Measurements from ENCODE around the gene GLB1L3. TPM values are rescaled to one million over a fixed set of nuclear protein-coding genes. Genes with fewer than 3 reads are reported as not detected.

The GLB1L3 gene
- total RNA-seq, 2 experiments from 2014 or later, result 11.2 to 11.9 TPM

DNA sequence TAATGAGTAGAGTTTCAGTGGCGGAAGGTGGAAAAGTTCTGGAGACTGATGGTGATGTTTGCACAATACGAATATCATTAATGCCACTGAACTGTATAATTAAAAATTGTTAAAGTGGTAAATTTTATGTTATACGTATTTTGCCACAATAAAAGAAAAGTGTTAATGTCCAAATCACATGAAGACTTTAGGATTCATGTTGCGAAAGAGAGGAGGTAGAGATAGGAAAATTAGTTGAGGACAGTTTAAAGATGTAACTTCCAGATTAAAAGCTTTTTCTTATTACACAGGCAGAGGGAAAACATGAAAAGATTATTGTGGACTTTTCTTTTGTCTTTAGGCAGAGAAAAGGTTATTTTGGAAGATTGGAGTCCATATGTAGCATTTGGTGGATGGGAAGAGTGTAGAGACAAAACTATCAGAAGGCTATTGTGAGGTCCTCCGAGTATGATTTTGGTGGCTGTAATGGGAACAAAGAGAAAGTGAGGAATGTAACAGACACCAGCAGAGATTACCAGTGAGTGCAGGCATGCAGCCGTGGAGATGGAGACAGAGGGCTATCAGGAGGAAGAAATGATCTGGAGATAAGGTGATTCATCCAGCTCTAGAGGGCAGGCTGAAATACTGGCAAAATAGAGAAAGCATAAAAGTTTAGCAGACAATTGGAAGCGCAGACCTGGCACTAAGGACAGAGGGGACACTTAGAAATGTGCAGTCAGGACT, 39.2 kb upstream of the GLB1L3 start:
- Mint-ChIP-seq H3K27ac (peak overlapping the region; percentile 39), H3K4me3 (no peak overlapping the region), H3K27me3 (no peaks in the 10 kb centered on the region), H3K36me3 (ENCODE audit: low read depth) (peaks cover 6% of the 10 kb centered on the region), H3K4me1 (ENCODE audit: low read depth) (peaks cover 12% of the 10 kb centered on the region), H3K9me3 (no peaks in the 10 kb centered on the region)
- DNase-seq (no peak), ATAC-seq (no peak)
- ChIA-PET POLR2A (interaction anchor here (1.3 kb wide), 1 partner anchor 13 kb away, joined by 4 read pairs; the partner anchor contains the start of genes NCAPD3 and VPS26B), CTCF (no interaction called here)
- TF ChIP-seq, protein P1, sequence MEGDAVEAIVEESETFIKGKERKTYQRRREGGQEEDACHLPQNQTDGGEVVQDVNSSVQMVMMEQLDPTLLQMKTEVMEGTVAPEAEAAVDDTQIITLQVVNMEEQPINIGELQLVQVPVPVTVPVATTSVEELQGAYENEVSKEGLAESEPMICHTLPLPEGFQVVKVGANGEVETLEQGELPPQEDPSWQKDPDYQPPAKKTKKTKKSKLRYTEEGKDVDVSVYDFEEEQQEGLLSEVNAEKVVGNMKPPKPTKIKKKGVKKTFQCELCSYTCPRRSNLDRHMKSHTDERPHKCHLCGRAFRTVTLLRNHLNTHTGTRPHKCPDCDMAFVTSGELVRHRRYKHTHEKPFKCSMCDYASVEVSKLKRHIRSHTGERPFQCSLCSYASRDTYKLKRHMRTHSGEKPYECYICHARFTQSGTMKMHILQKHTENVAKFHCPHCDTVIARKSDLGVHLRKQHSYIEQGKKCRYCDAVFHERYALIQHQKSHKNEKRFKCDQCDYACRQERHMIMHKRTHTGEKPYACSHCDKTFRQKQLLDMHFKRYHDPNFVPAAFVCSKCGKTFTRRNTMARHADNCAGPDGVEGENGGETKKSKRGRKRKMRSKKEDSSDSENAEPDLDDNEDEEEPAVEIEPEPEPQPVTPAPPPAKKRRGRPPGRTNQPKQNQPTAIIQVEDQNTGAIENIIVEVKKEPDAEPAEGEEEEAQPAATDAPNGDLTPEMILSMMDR (IDR thresholded peaks at IDR 0.05), result no peak
- intact Hi-C loops (cut with micrococcal nuclease), result no loop called here

DNA sequence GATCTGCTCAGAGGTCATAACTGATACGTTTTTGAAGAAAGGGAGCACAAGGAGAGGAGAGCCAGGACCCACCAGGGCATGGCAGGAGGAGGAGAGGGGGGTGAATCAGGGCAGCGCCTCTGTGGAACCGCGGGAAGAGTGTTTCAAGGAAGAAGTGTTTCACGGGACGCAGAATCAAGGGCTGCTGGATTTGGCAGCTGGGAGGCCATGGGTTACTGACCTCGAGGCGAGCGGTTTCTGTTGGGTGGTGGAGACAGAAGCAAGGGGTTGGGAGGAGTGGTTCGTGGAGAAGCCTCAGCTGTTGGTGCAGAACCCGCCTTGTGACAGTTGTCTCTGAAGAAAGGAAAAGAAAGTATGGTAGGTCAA, 38.6 kb upstream of the GLB1L3 start:
- Mint-ChIP-seq H3K27me3 (no peaks in the 10 kb centered on the region), H3K27ac (peak overlapping the region; percentile 39), H3K4me3 (no peak overlapping the region), H3K9me3 (no peaks in the 10 kb centered on the region), H3K36me3 (ENCODE audit: low read depth) (peaks cover 6% of the 10 kb centered on the region), H3K4me1 (ENCODE audit: low read depth) (peaks cover 7% of the 10 kb centered on the region)
- TF ChIP-seq, protein P1 (IDR thresholded peaks at IDR 0.05), result no peak
- ATAC-seq, result no peak
- DNase-seq, result no peak
- CTCF ChIA-PET, result no interaction called here
- intact Hi-C loops (cut with micrococcal nuclease), result no loop called here
- POLR2A ChIA-PET, result interaction anchor here (1.3 kb wide), 1 partner anchor 13 kb away, joined by 4 read pairs; the partner anchor contains the start of genes NCAPD3 and VPS26B

DNA sequence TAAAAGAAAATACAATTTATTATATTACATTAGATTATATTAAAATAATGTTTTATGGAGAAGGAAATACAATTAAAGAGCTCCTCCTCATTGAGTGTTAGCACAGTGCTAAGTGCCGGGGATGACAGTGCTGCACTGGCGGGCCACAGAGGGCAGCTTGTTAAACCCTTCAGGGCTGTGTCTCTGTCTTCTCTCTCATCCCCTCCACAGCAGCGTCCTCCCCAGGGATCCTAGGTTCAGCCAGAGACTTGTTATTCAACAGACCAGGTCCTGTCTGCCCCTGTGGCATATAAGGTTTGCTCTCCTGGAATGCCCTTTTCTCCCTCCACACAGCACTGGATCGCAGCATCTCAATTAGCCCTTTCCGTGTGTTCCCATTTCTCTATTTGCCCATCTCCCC, 37.2 kb upstream of the GLB1L3 start:
- intact Hi-C loops (cut with micrococcal nuclease), result no loop called here
- TF ChIP-seq, protein P1 (IDR thresholded peaks at IDR 0.05), result no peak
- POLR2A ChIA-PET, result interaction anchor here (2.0 kb wide), 1 partner anchor 13 kb away, joined by 13 read pairs; the partner anchor contains the start of gene VPS26B
- no peaks in the 10 kb centered on the region for H3K9me3 Mint-ChIP-seq
- ATAC-seq (no peak), DNase-seq (no peak)
- H3K4me1 Mint-ChIP-seq (ENCODE audit: low read depth), result no peaks in the 10 kb centered on the region
- CTCF ChIA-PET, result interaction anchor here (1.5 kb wide), 1 partner anchor 10 kb away, joined by 5 read pairs; no protein-coding TSS in a partner anchor
- H3K27me3 Mint-ChIP-seq, result no peaks in the 10 kb centered on the region
- no peak overlapping the region for H3K4me3 Mint-ChIP-seq
- no peak overlapping the region for H3K27ac Mint-ChIP-seq
- H3K36me3 Mint-ChIP-seq (ENCODE audit: low read depth), result peaks cover 13% of the 10 kb centered on the region

DNA sequence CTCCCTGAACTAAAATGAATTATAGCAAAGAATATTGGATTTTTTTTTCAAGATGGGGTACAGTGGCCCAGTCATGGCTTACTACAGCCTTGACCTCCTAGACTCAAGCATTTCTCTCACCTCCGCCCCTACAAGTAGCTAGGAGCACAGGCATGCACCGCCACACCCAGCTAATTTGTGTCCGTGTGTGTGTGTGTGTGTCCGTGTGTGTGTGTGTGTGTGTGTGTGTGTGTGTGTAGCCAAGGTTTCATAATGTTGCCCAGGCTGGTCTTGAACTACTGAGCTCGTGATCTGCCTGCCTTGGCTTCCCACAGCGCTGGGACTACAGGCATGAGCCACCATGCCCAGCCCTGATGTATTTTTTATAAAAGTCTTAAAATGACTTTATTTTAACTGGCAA, 35.6 kb upstream of the GLB1L3 start:
- H3K27ac Mint-ChIP-seq, result no peak overlapping the region
- ChIA-PET POLR2A (interaction anchor here (0.7 kb wide), 1 partner anchor 270 kb away, joined by 3 read pairs; no protein-coding TSS in a partner anchor), CTCF (no interaction called here)
- no peak overlapping the region for H3K4me3 Mint-ChIP-seq
- no peaks in the 10 kb centered on the region for H3K9me3 Mint-ChIP-seq
- H3K27me3 Mint-ChIP-seq, result no peaks in the 10 kb centered on the region
- no peak for ATAC-seq
- H3K4me1 Mint-ChIP-seq (ENCODE audit: low read depth), result no peaks in the 10 kb centered on the region
- TF ChIP-seq, protein P1 (IDR thresholded peaks at IDR 0.05), result no peak
- intact Hi-C loops (cut with micrococcal nuclease), result no loop called here
- peaks cover 16% of the 10 kb centered on the region for H3K36me3 Mint-ChIP-seq (ENCODE audit: low read depth)
- no peak for DNase-seq

DNA sequence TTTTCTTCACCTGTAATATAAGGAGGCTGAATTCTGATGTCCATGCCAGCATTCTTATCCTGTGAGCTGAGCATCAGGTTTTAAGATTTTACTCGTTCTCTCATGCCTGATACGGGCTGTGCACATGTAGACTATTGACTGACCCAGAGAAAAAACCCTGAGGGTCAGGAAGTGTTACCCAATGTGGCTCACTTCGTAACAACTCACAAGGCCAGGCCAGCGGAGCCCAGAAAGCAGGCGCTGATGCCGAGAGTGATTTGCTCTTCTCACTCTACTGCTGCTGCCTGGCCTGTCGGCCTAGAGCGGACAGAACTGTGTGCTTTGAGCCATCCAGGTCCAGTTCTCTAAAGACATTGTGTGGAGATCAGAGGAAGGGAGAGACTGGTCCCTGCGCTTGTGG, 33.8 kb upstream of the GLB1L3 start:
- Mint-ChIP-seq H3K4me1 (ENCODE audit: low read depth) (no peaks in the 10 kb centered on the region), H3K36me3 (ENCODE audit: low read depth) (peaks cover 19% of the 10 kb centered on the region)
- intact Hi-C loops (cut with micrococcal nuclease), result no loop called here

More for the DNA sequence above, 33.8 kb upstream of the GLB1L3 start:
- no peaks in the 10 kb centered on the region for H3K9me3 Mint-ChIP-seq
- H3K4me3 Mint-ChIP-seq, result no peak overlapping the region
- ATAC-seq (no peak), DNase-seq (no peak)
- POLR2A ChIA-PET, result interaction anchor here (0.6 to 1.1 kb wide), 3 partner anchors 13 to 43 kb away, joined by 3 read pairs; partner anchors contain the start of genes NCAPD3 and VPS26B
- TF ChIP-seq, protein P1 (IDR thresholded peaks at IDR 0.05), result no peak
- H3K27me3 Mint-ChIP-seq, result no peaks in the 10 kb centered on the region
- no peak overlapping the region for H3K27ac Mint-ChIP-seq
- CTCF ChIA-PET, result interaction anchor here (1.0 kb wide), 1 partner anchor 9 kb away, joined by 3 read pairs; no protein-coding TSS in a partner anchor
